SK-N-SH treated with all-trans-retinoic acid at 6 μM for 48 hours (cell line): ENCODE data around the gene CPNE4.

ENCODE experiments used
- ATAC-seq: fragments of 200-7000 bp; cut with Tn5 transposase; 3 replicates; pipeline ENCODE4 v1.9.1; 2020; ENCODE audit warnings: mild to moderate bottlenecking, moderate library complexity
- ARNTL ChIP-seq: fragments of 450-650 bp; formaldehyde crosslinking; IDR thresholded peaks from 2 replicates; pipeline ENCODE4 v1.5.0; 2020; ENCODE audit warnings: low read depth, mild to moderate bottlenecking, moderate library complexity, borderline replicate concordance
- BACH2 ChIP-seq: fragments of 250-450 bp; sonication (Bioruptor Pico); IDR thresholded peaks from 2 replicates; pipeline ENCODE4 v1.9.0; 2021; ENCODE audit warnings: mild to moderate bottlenecking, borderline replicate concordance
- CREB5 ChIP-seq: fragments of 250-450 bp; sonication (Bioruptor Pico); IDR thresholded peaks from 2 replicates; pipeline ENCODE4 v1.5.1; 2020; ENCODE audit warnings: low read depth, mild to moderate bottlenecking, moderate library complexity
- CSDC2 ChIP-seq: fragments of 250-450 bp; sonication (Bioruptor Pico); IDR thresholded peaks from 2 replicates; pipeline ENCODE4 v1.5.0; 2020; ENCODE audit warnings: mild to moderate bottlenecking, moderate library complexity
- CSRNP3 ChIP-seq: fragments of 250-450 bp; sonication (Bioruptor Pico); IDR thresholded peaks from 2 replicates; pipeline ENCODE4 v1.5.1; 2021; ENCODE audit warnings: mild to moderate bottlenecking, moderate library complexity
- ESRRG ChIP-seq: fragments of 250-450 bp; sonication (Bioruptor Pico); IDR thresholded peaks from 2 replicates; pipeline ENCODE4 v1.6.1; 2021; ENCODE audit warnings: mild to moderate bottlenecking
- GLIS3 ChIP-seq: fragments of 250-450 bp; sonication (Bioruptor Pico); IDR thresholded peaks from 2 replicates; pipeline ENCODE4 v1.5.0; 2020; ENCODE audit warnings: mild to moderate bottlenecking, moderate library complexity
- ISL1 ChIP-seq: fragments of 250-450 bp; sonication (Bioruptor Pico); IDR thresholded peaks from 2 replicates; pipeline ENCODE4 v2.1.2; 2022; ENCODE audit warnings: mild to moderate bottlenecking, moderate library complexity
- OSR1 ChIP-seq: fragments of 250-450 bp; sonication (Bioruptor Pico); IDR thresholded peaks from 2 replicates; pipeline ENCODE4 v1.8.0; 2022; ENCODE audit warnings: moderate library complexity, mild to moderate bottlenecking, inconsistent platforms
- PATZ1 ChIP-seq: fragments of 250-450 bp; sonication (Bioruptor Pico); IDR thresholded peaks from 2 replicates; pipeline ENCODE4 v1.8.0; 2020; ENCODE audit warnings: mild to moderate bottlenecking, moderate library complexity, borderline replicate concordance
- POU6F1 ChIP-seq: fragments of 250-450 bp; sonication (Bioruptor Pico); IDR thresholded peaks from 2 replicates; pipeline ENCODE4 v1.8.0; 2021; ENCODE audit warnings: low read depth, mild to moderate bottlenecking, moderate library complexity, borderline replicate concordance
- PPARA ChIP-seq: fragments of 250-450 bp; sonication (Bioruptor Pico); IDR thresholded peaks from 2 replicates; pipeline ENCODE4 v1.5.0; 2020; ENCODE audit warnings: mild to moderate bottlenecking, borderline replicate concordance
- RARB ChIP-seq: fragments of 250-450 bp; sonication (Bioruptor Pico); IDR thresholded peaks from 2 replicates; pipeline ENCODE4 v1.8.0; 2021; ENCODE audit warnings: mild to moderate bottlenecking, moderate library complexity
- SNAI2 ChIP-seq: fragments of 250-450 bp; sonication (Bioruptor Pico); IDR thresholded peaks from 2 replicates; pipeline ENCODE4 v1.5.0; 2020; ENCODE audit warnings: mild to moderate bottlenecking, moderate library complexity
- TOX ChIP-seq: fragments of 250-450 bp; sonication (Bioruptor Pico); IDR thresholded peaks from 2 replicates; pipeline ENCODE4 v1.8.0; 2021; ENCODE audit warnings: mild to moderate bottlenecking, moderate library complexity, borderline replicate concordance
- TSHZ2 ChIP-seq: fragments of 250-450 bp; sonication (Bioruptor Pico); IDR thresholded peaks from 2 replicates; pipeline ENCODE4 v1.5.0; 2020; ENCODE audit warnings: mild to moderate bottlenecking, moderate library complexity
- ZC3H10 ChIP-seq: fragments of 250-450 bp; sonication (Bioruptor Pico); IDR thresholded peaks from 2 replicates; pipeline ENCODE4 v1.5.1; 2021; ENCODE audit warnings: mild to moderate bottlenecking, moderate library complexity
- ZFP3 ChIP-seq: fragments of 250-450 bp; sonication (Bioruptor Pico); IDR thresholded peaks from 2 replicates; pipeline ENCODE4 v1.5.0; 2020; ENCODE audit warnings: mild to moderate bottlenecking, moderate library complexity
- ZFP30 ChIP-seq: fragments of 450-650 bp; formaldehyde crosslinking; IDR thresholded peaks from 2 replicates; pipeline ENCODE4 v1.5.0; 2022; ENCODE audit warnings: mild to moderate bottlenecking, moderate library complexity
- ZNF565 ChIP-seq: fragments of 450-650 bp; formaldehyde crosslinking; conservative IDR thresholded peaks from 2 replicates; pipeline ENCODE4 v1.5.0; 2020; ENCODE audit warnings: low read depth, mild to moderate bottlenecking, moderate library complexity
- ZNF70 ChIP-seq: fragments of 450-650 bp; formaldehyde crosslinking; IDR thresholded peaks from 2 replicates; pipeline ENCODE4 v1.5.0; 2020; ENCODE audit warnings: mild to moderate bottlenecking, moderate library complexity

Gene CPNE4

GRCh38 chr3:131505421-131505820, 529.4 kb downstream of the CPNE4 start:
- TF ChIP-seq ZNF70 (CRISPR knock-in tag) = no peak
- TF ChIP-seq PPARA (CRISPR knock-in tag) = no peak
- no peak for TF ChIP-seq ZNF565 (CRISPR knock-in tag)
- TF ChIP-seq CSRNP3 = no peak
- TF ChIP-seq CSDC2 (CRISPR knock-in tag) = no peak
- no peak for TF ChIP-seq TSHZ2 (CRISPR knock-in tag)
- ATAC-seq = no peak

GRCh38 chr3:131503320-131503635, 531.5 kb downstream of the CPNE4 start:
- no peak for TF ChIP-seq CSRNP3
- TF ChIP-seq OSR1 (CRISPR knock-in tag) = no peak
- no peak for TF ChIP-seq ESRRG (CRISPR knock-in tag)
- TF ChIP-seq PPARA (CRISPR knock-in tag) = no peak
- no peak for TF ChIP-seq BACH2 (CRISPR knock-in tag)
- no peak for TF ChIP-seq ARNTL
- TF ChIP-seq ZFP30 (CRISPR knock-in tag) = no peak
- no peak for TF ChIP-seq SNAI2 (CRISPR knock-in tag)
- no peak for TF ChIP-seq GLIS3
- no peak for TF ChIP-seq POU6F1 (CRISPR knock-in tag)
- no peak for TF ChIP-seq RARB (CRISPR knock-in tag)
- no peak for TF ChIP-seq ZNF565 (CRISPR knock-in tag)
- TF ChIP-seq PATZ1 = no peak
- TF ChIP-seq ZFP3 (CRISPR knock-in tag) = no peak
- no peak for TF ChIP-seq ISL1 (CRISPR knock-in tag)
- peak; percentile 10; the same call in 2 of the 3 replicates for ATAC-seq

- ATAC-seq = peak; percentile 99
- 0 out of 2 replicates have a peak, but pooled peaks have one; percentile 34 for TF ChIP-seq POU6F1 (CRISPR knock-in tag)
- peak; percentile 90; the same call in 1 of the 2 replicates for TF ChIP-seq CSDC2 (CRISPR knock-in tag)
- TF ChIP-seq ZFP3 (CRISPR knock-in tag) = peak; percentile 78
- TF ChIP-seq ARNTL = peak; percentile 72; the same call in 1 of the 2 replicates
- no peak for TF ChIP-seq ZC3H10 (CRISPR knock-in tag)
- TF ChIP-seq PATZ1 = no peak
- peak; percentile 97 for TF ChIP-seq SNAI2 (CRISPR knock-in tag)
- TF ChIP-seq OSR1 (CRISPR knock-in tag) = no peak
- peak; percentile 94 for TF ChIP-seq PPARA (CRISPR knock-in tag)
- no peak for TF ChIP-seq RARB (CRISPR knock-in tag)
- TF ChIP-seq BACH2 (CRISPR knock-in tag) = no peak
- no peak for TF ChIP-seq GLIS3
- peak; percentile 18; the same call in 1 of the 2 replicates for TF ChIP-seq ISL1 (CRISPR knock-in tag)
- TF ChIP-seq ZFP30 (CRISPR knock-in tag) = 0 out of 2 replicates have a peak, but pooled peaks have one; percentile 55
- no peak; the same call in 1 of the 2 replicates for TF ChIP-seq TOX (CRISPR knock-in tag)
- no peak for TF ChIP-seq CREB5 (CRISPR knock-in tag)
Measured at GRCh38 chr3:131502530-131503319, 532.1 kb downstream of the CPNE4 start, which contains the start of gene MRPL3. MRPL3 (minus strand) TSS chr3:131502971; CDS start chr3:131502821, 150 bp downstream.
